ENCODE measurements around the gene ARAP2.

DNA sequence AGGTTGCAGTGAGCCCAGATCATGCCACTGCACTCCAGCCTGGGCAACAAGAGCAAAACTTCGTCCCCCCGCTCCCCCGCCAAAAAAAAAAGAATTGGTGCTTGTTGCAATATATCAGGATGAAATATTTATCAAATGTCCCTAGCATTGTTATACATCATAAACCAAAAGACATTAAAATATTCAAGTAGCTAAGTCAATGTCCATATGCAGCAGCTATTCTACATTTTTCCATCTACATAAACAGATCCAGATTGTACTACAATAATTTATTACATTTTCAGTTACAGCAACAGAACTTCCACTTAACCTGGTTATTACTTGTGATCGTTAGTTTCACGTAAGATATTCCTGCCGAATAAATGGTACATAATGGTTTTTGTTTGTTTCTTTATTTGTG lies 64.1 kb downstream of the ARAP2 start:
- TF ChIP-seq, protein P1, sequence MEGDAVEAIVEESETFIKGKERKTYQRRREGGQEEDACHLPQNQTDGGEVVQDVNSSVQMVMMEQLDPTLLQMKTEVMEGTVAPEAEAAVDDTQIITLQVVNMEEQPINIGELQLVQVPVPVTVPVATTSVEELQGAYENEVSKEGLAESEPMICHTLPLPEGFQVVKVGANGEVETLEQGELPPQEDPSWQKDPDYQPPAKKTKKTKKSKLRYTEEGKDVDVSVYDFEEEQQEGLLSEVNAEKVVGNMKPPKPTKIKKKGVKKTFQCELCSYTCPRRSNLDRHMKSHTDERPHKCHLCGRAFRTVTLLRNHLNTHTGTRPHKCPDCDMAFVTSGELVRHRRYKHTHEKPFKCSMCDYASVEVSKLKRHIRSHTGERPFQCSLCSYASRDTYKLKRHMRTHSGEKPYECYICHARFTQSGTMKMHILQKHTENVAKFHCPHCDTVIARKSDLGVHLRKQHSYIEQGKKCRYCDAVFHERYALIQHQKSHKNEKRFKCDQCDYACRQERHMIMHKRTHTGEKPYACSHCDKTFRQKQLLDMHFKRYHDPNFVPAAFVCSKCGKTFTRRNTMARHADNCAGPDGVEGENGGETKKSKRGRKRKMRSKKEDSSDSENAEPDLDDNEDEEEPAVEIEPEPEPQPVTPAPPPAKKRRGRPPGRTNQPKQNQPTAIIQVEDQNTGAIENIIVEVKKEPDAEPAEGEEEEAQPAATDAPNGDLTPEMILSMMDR (IDR thresholded peaks at IDR 0.05; ENCODE audit: low read depth, low read length): no peak
- no peak for TF ChIP-seq EZH2phosphoT487 (IDR thresholded peaks at IDR 0.05; ENCODE audit: low read depth)
